Testis (tissue), 3 donors: ENCODE data around the gene ZNF780B. TPM values are rescaled to one million over a fixed set of nuclear protein-coding genes. Genes with fewer than 3 reads are reported as not detected.

ENCODE experiments used
- DNase-seq: peaks from one replicate; pipeline ENCODE4 v3.0.0-alpha.2; 2019
- H3K27ac ChIP-seq, 2 donors: fragments of 200-600 bp; sonication (generic); one replicate each; pipeline ENCODE4 v1.5.1; 2019
- H3K27me3 ChIP-seq: fragments of 200-600 bp; sonication (generic); one replicate; pipeline ENCODE4 v1.5.1; 2019
- H3K36me3 ChIP-seq: fragments of 200-600 bp; sonication (generic); one replicate; pipeline ENCODE4 v1.5.1; 2017; ENCODE audit warnings: low read depth; ENCODE audit errors: missing control alignments
- H3K4me1 ChIP-seq: fragments of 200-600 bp; sonication (generic); one replicate; pipeline ENCODE4 v1.5.1; 2019
- H3K4me3 ChIP-seq, 2 donors: fragments of 200-600 bp; sonication (generic); one replicate each; pipeline ENCODE4 v1.5.1; 2017 to 2019
- H3K9me3 ChIP-seq: fragments of 200-600 bp; sonication (generic); one replicate; pipeline ENCODE4 v1.5.1; 2017
- POLR2A ChIP-seq: fragments of 450-650 bp; IDR thresholded peaks from one replicate; pipeline ENCODE4 v1.6.1; 2017; ENCODE audit warnings: antibody characterized with exemption, mild to moderate bottlenecking, moderate library complexity
- WGBS, 2 donors: methylation state at CpG; one replicate each; pipeline ENCODE4 v1.1.5; 2018; 5-methylcytosine and 5-hydroxymethylcytosine counted together
- intact Hi-C: fragments of 100-400 bp; cut with DNase I; formaldehyde crosslinking; loops from one replicate; pipeline ENCODE4 v1.15.1; 2023; ENCODE audit warnings: low total_unique reads
- polyA plus RNA-seq: library from polyadenylated mRNA; stranded (reverse); fragments of 350-450 nt; fragmentation: Illumina TruSeq; extraction: RNeasy Lipid Tissue Mini Kit (QIAGEN cat#74804); gene quantifications from one replicate; pipeline ENCODE4 v1.2.3, GENCODE V29; 2014; ENCODE audit warnings: low read depth, low replicate concordance; ENCODE audit not compliant: insufficient read depth
- total RNA-seq, 2 donors: library from RNA; depleted of rRNA; stranded (reverse); fragments of >200 nt; gene quantifications; one replicate each; pipeline ENCODE4 v1.2.3, GENCODE V29; 2016
- TF ChIP-seq, protein P1 (sequence below), 3 experiments: fragments of 450-650 bp in 2 of 3; fragments of 200-600 bp in 1 of 3; sonication (generic) in 1 of 3; IDR thresholded peaks; one replicate each; pipeline ENCODE4 v1.5.1; 2016 to 2019; ENCODE audit warnings: antibody characterized with exemption in 3 of 3, mild to moderate bottlenecking in 2 of 3, moderate library complexity in 1 of 3

The ZNF780B gene
- total and polyA plus RNA-seq, 3 donors from 2014 or later: 5.0 to 18.6 (median 13.5) TPM

DNA sequence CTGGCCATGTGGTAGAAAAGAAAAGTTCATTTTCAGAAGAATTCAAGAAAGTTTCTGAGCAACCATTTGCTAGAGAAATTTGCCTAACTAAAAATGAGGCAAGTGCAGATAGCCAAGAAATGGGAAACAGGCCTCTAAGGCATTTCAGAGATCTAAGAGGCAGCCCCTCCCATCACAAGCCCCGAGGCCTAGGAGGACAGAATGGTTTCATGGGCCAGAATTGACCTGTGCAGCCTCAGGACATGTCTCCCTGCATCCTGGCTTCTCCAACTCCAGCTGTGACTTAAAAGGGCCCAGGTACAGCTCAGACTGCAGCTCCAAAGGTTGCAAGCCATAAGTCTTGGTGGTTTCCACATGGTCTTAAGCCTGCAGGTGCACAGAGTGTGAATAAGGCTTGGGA, 62.4 kb downstream of the ZNF780B start:
- intact Hi-C loops: no loop called here
- peaks cover 4% of the 10 kb centered on the region for H3K4me1 ChIP-seq
- no peak for DNase-seq
- TF ChIP-seq POLR2A: no peak
- TF ChIP-seq, protein P1, sequence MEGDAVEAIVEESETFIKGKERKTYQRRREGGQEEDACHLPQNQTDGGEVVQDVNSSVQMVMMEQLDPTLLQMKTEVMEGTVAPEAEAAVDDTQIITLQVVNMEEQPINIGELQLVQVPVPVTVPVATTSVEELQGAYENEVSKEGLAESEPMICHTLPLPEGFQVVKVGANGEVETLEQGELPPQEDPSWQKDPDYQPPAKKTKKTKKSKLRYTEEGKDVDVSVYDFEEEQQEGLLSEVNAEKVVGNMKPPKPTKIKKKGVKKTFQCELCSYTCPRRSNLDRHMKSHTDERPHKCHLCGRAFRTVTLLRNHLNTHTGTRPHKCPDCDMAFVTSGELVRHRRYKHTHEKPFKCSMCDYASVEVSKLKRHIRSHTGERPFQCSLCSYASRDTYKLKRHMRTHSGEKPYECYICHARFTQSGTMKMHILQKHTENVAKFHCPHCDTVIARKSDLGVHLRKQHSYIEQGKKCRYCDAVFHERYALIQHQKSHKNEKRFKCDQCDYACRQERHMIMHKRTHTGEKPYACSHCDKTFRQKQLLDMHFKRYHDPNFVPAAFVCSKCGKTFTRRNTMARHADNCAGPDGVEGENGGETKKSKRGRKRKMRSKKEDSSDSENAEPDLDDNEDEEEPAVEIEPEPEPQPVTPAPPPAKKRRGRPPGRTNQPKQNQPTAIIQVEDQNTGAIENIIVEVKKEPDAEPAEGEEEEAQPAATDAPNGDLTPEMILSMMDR (IDR thresholded peaks at IDR 0.05): no peak
- no peaks in the 10 kb centered on the region for H3K27me3 ChIP-seq
- H3K4me3 ChIP-seq: no peak overlapping the region
- no peaks in the 10 kb centered on the region for H3K9me3 ChIP-seq
- WGBS, 2 donors: 94 to 100% methylated on average over 1 of the region's 1 CpG
- H3K27ac ChIP-seq: no peak overlapping the region
- H3K36me3 ChIP-seq: no peaks in the 10 kb centered on the region

DNA sequence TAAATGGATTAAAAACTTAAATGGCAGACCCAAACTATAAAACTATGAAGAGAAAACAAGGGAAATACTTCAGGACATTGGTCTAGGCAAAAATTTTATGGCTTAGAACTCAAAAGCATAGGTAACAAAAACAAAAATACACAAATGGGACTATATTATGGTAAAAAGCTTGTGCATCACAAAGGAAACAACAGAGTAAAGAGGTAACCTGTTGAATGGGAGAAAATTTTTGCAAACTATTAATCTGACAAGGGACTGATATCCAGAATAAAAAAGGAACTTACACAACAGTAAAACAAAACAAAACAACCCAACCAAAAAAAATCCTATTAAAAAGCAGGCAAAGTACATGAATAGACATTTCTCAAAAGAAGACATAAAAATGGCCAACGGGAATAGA, 68.4 kb downstream of the ZNF780B start:
- Histone ChIP-seq H3K27ac (no peak overlapping the region), H3K9me3 (no peaks in the 10 kb centered on the region), H3K4me1 (no peaks in the 10 kb centered on the region), H3K36me3 (no peaks in the 10 kb centered on the region), H3K4me3 (no peak overlapping the region), H3K27me3 (no peaks in the 10 kb centered on the region)
- no peak for DNase-seq
- TF ChIP-seq, protein P1 (IDR thresholded peaks at IDR 0.05): no peak
- TF ChIP-seq POLR2A: no peak
- WGBS, 2 donors: 89 to 92% methylated on average over 1 of the region's 1 CpG
- intact Hi-C loops: no loop called here

DNA sequence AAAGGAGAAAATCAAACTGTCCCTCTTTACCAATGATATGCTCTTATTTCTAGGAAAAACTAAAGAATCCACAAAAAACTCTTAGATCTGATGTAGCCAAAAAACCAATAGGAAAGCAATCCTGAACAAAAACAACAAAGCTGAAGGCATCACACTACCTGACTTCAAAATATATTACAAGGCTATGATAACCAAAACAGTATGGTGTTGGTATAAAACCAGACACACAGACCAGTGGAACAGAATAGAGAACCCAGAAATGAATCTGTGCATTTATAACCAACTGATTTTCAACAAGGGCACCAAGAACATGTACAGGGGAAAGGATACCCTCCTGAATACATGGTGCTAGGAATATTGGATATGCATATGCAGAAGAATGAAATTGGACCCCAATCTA, 68.9 kb downstream of the ZNF780B start:
- no peaks in the 10 kb centered on the region for H3K9me3 ChIP-seq
- no peak overlapping the region for H3K4me3 ChIP-seq
- DNase-seq: no peak
- TF ChIP-seq, protein P1 (IDR thresholded peaks at IDR 0.05): no peak
- no peak for TF ChIP-seq POLR2A
- intact Hi-C loops: no loop called here
- no peaks in the 10 kb centered on the region for H3K36me3 ChIP-seq
- no peaks in the 10 kb centered on the region for H3K4me1 ChIP-seq
- no peaks in the 10 kb centered on the region for H3K27me3 ChIP-seq
- no peak overlapping the region for H3K27ac ChIP-seq

DNA sequence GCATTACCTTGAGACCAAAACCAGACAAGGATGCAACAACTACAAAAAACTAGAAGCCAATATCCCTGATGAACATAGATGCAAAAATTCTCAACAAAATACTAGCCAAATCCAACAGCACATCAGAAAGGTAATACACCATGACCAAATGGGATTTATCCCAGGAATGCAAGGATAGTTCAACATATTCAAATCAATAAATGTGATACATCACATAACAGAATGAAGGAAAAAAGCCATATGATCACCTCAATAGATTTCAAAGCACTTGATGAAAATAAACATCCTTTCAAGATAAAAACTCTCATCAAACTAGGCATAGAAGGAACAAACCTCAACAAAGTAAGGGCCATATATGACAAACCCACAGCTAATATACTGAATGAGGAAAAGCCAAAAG, 69.4 kb downstream of the ZNF780B start:
- Histone ChIP-seq H3K4me3 (no peak overlapping the region), H3K9me3 (no peaks in the 10 kb centered on the region), H3K36me3 (no peaks in the 10 kb centered on the region), H3K4me1 (no peaks in the 10 kb centered on the region), H3K27ac (no peak overlapping the region), H3K27me3 (no peaks in the 10 kb centered on the region)
- intact Hi-C loops: no loop called here
- TF ChIP-seq POLR2A: no peak
- TF ChIP-seq, protein P1 (IDR thresholded peaks at IDR 0.05): no peak
- DNase-seq: no peak

DNA sequence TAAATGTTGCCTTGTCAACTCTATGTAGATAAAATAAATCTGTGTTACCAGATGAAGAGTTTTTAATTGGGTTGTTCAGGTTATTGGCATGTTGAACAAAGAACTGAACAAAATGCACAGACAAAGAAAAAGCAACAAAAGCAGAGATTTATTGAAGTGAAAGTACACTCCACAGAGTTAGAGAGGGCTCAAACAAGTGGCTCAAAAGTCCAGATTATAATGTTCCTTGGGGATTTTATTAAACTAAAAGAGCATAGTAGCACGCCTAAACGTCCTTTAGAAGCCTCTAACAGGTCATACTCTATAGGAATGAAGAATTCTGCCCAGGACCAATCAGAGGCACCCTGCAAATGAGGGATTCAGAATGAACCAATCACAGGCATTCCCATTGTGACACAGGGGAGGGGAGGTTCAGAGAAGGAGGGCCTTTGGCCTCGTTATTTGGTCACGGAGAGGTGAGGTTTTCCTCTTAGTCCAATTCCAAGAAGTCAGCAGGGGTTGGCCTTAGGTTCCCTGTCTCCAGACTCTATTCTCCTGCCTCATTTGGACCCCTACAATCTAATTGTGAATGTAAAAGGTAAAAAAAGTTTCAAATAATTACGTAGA, 72.2 kb downstream of the ZNF780B start:
- intact Hi-C loops: no loop called here
- no peaks in the 10 kb centered on the region for H3K27me3 ChIP-seq
- 62 to 83% methylated on average over 5 of the region's 5 CpGs for WGBS, 2 donors
- H3K27ac ChIP-seq: no peak overlapping the region
- no peaks in the 10 kb centered on the region for H3K4me1 ChIP-seq
- TF ChIP-seq, protein P1 (IDR thresholded peaks at IDR 0.05): no peak
- no peak for TF ChIP-seq POLR2A
- DNase-seq: no peak
- no peak overlapping the region for H3K4me3 ChIP-seq
- no peaks in the 10 kb centered on the region for H3K36me3 ChIP-seq
- H3K9me3 ChIP-seq: no peaks in the 10 kb centered on the region
